Calu3 (cell line): ENCODE measurements around the gene CACNB3. TPM values are rescaled to one million over a fixed set of nuclear protein-coding genes. Genes with fewer than 3 reads are reported as not detected.

Experiments used
- BruUV-seq: library from RNA; stranded (reverse); fragments of 400-500 nt; replicated peaks from 2 replicates; lab custom pipeline; 2021; lab: Mats Ljungman, UMichigan
- CTCF ChIA-PET: fragments of 300-600 bp; sonication (Branson Sonifier 250); formaldehyde crosslinking; loops from one replicate; lab custom pipeline; 2022; ENCODE audit warnings: antibody characterized with exemption; lab: Charles Lee
- DNase-seq: peaks from one replicate; pipeline ENCODE4 v3.0.0; 2022
- H3K27ac Mint-ChIP-seq: one replicate; pipeline ENCODE4 v1.8.0; 2022; ENCODE audit warnings: mixed read lengths; ENCODE audit not compliant: unreplicated experiment
- H3K27me3 Mint-ChIP-seq: one replicate; pipeline ENCODE4 v1.8.0; 2022; ENCODE audit warnings: mixed read lengths; ENCODE audit not compliant: unreplicated experiment
- H3K36me3 Mint-ChIP-seq: one replicate; pipeline ENCODE4 v1.8.0; 2022; ENCODE audit warnings: mild to moderate bottlenecking, moderate library complexity, mixed read lengths; ENCODE audit not compliant: insufficient read depth, unreplicated experiment
- H3K4me1 Mint-ChIP-seq: one replicate; pipeline ENCODE4 v1.8.0; 2022; ENCODE audit warnings: mild to moderate bottlenecking, low read depth, mixed read lengths; ENCODE audit not compliant: unreplicated experiment
- H3K4me3 Mint-ChIP-seq: one replicate; pipeline ENCODE4 v1.8.0; 2022; ENCODE audit warnings: mild to moderate bottlenecking, low read depth, moderate library complexity, mixed read lengths; ENCODE audit not compliant: unreplicated experiment
- H3K9me3 Mint-ChIP-seq: one replicate; pipeline ENCODE4 v1.8.0; 2022; ENCODE audit warnings: low read depth, mixed read lengths; ENCODE audit not compliant: unreplicated experiment
- CTCF ChIP-seq: fragments of 200-600 bp; IDR thresholded peaks from one replicate; pipeline ENCODE4 v1.8.0; 2022; ENCODE audit warnings: antibody characterized with exemption; ENCODE audit not compliant: unreplicated experiment
- intact Hi-C: fragments of 100-400 bp; cut with micrococcal nuclease; formaldehyde crosslinking; loops from one replicate; pipeline ENCODE4 v1.10.0; 2022; ENCODE audit not compliant: unreplicated experiment
- total RNA-seq: library from RNA; stranded (reverse); gene quantifications from 2 replicates; pipeline ENCODE4 v1.2.3, GENCODE V29; 2022

CACNB3 gene
- total RNA-seq, 1 experiment from 2014 or later = 21.1 TPM

DNA sequence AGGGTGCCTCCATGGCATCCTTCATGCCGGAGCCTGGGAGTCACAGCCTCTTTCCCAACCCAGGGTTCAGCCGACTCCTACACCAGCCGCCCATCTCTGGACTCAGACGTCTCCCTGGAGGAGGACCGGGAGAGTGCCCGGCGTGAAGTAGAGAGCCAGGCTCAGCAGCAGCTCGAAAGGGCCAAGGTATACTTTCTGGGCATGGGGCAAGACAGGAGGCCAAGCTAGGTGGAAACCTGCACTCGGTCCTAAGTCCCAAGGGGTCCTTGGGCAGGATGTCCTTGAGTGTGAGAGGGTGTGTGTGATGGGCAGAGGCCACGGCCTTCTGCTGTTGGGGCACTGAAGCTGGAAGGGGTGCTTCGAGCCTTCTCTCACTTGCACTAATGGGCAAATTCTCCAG, 5.0 kb downstream of the CACNB3 start:
- BruUV-seq = no TSS peak
- H3K4me3 Mint-ChIP-seq = no peak overlapping the region

GRCh38 chr12:48824112-48824511, 5.8 kb downstream of the CACNB3 start:
- BruUV-seq = no TSS peak
- no peak for DNase-seq
- Mint-ChIP-seq H3K36me3 (peaks cover 8% of the 10 kb centered on the region), H3K4me1 (no peaks in the 10 kb centered on the region), H3K27ac (no peak overlapping the region), H3K4me3 (no peak overlapping the region), H3K9me3 (no peaks in the 10 kb centered on the region), H3K27me3 (no peaks in the 10 kb centered on the region)
- TF ChIP-seq CTCF = no peak
- intact Hi-C loops = no loop called here
- CTCF ChIA-PET = no interaction called here

More for the DNA sequence above, 5.0 kb downstream of the CACNB3 start:
- CTCF ChIA-PET = interaction anchor here (0.9 kb wide), 1 partner anchor 27 kb away, joined by 3 read pairs; no protein-coding TSS in a partner anchor
- no peaks in the 10 kb centered on the region for H3K4me1 Mint-ChIP-seq
- no peak for TF ChIP-seq CTCF
- no peaks in the 10 kb centered on the region for H3K9me3 Mint-ChIP-seq
- no peaks in the 10 kb centered on the region for H3K27me3 Mint-ChIP-seq
- peaks cover 12% of the 10 kb centered on the region for H3K36me3 Mint-ChIP-seq
- intact Hi-C loops = no loop called here
- no peak overlapping the region for H3K27ac Mint-ChIP-seq
- DNase-seq = no peak

DNA sequence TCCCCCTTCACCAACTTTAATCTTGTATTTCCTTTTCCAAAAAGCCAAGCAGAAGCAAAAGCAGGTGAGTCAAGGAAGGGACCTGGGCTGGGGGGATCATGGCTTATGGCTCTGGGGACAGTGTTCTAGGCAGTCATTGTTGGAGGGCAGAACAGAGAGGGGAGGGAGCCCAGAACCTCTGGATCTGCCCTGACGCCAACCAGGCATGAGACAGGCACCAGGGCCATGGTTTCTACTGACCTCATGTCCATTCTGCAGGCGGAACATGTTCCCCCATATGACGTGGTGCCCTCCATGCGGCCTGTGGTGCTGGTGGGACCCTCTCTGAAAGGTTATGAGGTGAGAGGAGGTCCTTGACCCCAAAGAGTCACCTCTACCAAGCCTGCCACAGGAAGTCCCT, 6.6 kb downstream of the CACNB3 start:
- BruUV-seq = no TSS peak
- H3K4me1 Mint-ChIP-seq = no peaks in the 10 kb centered on the region
- no peak overlapping the region for H3K27ac Mint-ChIP-seq
- TF ChIP-seq CTCF = no peak
- H3K4me3 Mint-ChIP-seq = no peak overlapping the region
- no peak for DNase-seq
- H3K9me3 Mint-ChIP-seq = no peaks in the 10 kb centered on the region
- no peaks in the 10 kb centered on the region for H3K27me3 Mint-ChIP-seq
- CTCF ChIA-PET = no interaction called here
- peaks cover 6% of the 10 kb centered on the region for H3K36me3 Mint-ChIP-seq
- intact Hi-C loops = no loop called here

DNA sequence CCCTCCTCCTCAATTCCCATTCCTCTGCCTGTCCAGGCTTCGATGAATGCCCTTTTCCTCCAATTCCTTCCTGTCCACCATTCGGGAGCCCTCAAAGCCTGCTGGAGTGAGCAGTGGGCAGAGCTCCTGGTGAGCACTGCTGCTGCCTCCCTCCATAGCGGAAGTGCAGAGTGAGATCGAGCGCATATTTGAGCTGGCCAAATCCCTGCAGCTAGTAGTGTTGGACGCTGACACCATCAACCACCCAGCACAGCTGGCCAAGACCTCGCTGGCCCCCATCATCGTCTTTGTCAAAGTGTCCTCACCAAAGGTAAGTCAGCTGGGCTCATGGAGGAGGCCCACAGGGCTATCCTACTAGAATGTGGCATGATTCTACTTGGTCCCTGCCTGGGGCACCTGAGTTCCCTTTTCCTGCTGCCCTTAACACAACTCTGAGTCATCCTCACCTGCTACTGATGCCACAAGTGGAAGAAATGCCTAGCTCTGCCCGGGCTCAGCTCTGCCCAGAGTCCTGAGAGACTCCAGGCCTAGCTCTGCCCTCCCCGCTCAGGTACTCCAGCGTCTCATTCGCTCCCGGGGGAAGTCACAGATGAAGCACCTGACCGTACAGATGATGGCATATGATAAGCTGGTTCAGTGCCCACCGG, 8.0 kb downstream of the CACNB3 start:
- no peak for TF ChIP-seq CTCF
- no TSS peak for BruUV-seq
- intact Hi-C loops = no loop called here
- Mint-ChIP-seq H3K4me1 (no peaks in the 10 kb centered on the region), H3K27ac (no peak overlapping the region), H3K27me3 (no peaks in the 10 kb centered on the region), H3K9me3 (no peaks in the 10 kb centered on the region), H3K4me3 (no peak overlapping the region), H3K36me3 (peaks cover 10% of the 10 kb centered on the region)
- no peak for DNase-seq
- CTCF ChIA-PET = no interaction called here
